ENCODE measurements around the gene CHRNE. TPM values are rescaled to one million over a fixed set of nuclear protein-coding genes. Genes with fewer than 3 reads are reported as not detected.
A peak's percentile ranks its signal among the peaks of the same experiment; 100 is the strongest.

Gene CHRNE
- total and polyA plus RNA-seq, 2 of the 13 experiments (the other 11 are each of a cell fraction or from before 2014, with no cell fraction given): 0.53 to 0.59 TPM

DNA sequence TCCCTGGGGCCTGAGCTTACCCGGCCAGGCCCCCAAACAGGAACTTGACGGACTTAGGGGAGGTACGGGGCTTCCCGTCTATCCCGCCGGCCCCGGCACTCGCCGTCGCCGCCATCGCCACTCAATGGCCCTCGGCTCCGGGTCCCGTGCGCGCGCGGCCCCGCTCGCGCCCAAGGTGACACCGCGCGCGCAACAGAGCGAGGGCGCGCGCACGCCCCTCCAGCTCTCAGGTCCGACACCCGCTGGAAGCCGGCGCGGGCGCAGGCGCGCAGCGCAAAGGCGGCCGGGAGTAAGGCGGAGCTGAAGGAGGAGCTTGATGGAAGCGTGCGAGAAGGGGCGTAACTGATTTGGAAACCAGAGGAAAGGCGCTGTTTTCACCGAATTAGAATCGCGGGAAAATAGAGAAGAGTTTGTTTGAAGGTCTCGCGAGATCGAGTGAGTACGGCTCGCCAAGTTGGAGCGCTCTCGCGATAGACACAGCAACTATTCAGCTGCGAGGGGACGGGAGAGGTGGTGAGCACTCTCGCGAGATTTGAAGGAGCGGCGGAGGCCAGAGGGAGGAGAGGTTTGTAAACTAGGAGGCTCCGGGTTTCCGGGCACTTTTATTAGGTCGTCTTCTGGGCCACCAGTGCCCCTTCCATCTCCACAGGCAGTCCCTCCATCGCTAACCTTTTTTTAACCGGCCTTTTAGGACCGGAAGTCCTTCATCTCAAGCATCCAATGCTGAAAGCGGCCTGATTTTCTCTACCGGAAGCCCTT is 37.1 kb upstream of the CHRNE start, which contains the start of the genes RNF167 and SLC25A11 (continued):
- TF ChIP-seq ZFX (CRISPR knock-in tag; IDR thresholded peaks at IDR 0.05; ENCODE audit: low read depth) (peak; percentile 90), MEF2D (CRISPR knock-in tag; IDR thresholded peaks at IDR 0.05) (no peak; the same call in 1 of the 2 replicates), MBD4 (IDR thresholded peaks at IDR 0.05; ENCODE audit: borderline replicate concordance, low read length) (no peak), NPAS2 (CRISPR knock-in tag; IDR thresholded peaks at IDR 0.05; ENCODE audit: borderline replicate concordance) (no peak), IRF2 (CRISPR knock-in tag; IDR thresholded peaks at IDR 0.05) (peak; percentile 25; the same call in 1 of the 2 replicates), ZNF607 (CRISPR knock-in tag; IDR thresholded peaks at IDR 0.05; ENCODE audit: borderline replicate concordance) (0 out of 2 replicates have a peak, but pooled peaks have one; percentile 18), SP1 (IDR thresholded peaks at IDR 0.05) (peak; percentile 99), SP1 (CRISPR knock-in tag; IDR thresholded peaks at IDR 0.05) (no peak), KLF12 (CRISPR knock-in tag; IDR thresholded peaks at IDR 0.05; ENCODE audit: borderline replicate concordance) (no peak), RFX1 (IDR thresholded peaks at IDR 0.05) (no peak), ZNF563 (CRISPR knock-in tag; IDR thresholded peaks at IDR 0.05) (no peak), ZNF556 (CRISPR knock-in tag; IDR thresholded peaks at IDR 0.05; ENCODE audit: borderline replicate concordance) (no peak; the same call in 1 of the 2 replicates), MXD4 (CRISPR knock-in tag; IDR thresholded peaks at IDR 0.05) (peak; percentile 40), TRIM24 (CRISPR knock-in tag; IDR thresholded peaks at IDR 0.05) (no peak), ZBTB8A (CRISPR knock-in tag; IDR thresholded peaks at IDR 0.05; ENCODE audit: borderline replicate concordance, low read depth) (no peak), JUN (CRISPR knock-in tag; IDR thresholded peaks at IDR 0.05) (no peak), DNMT1 (CRISPR knock-in tag; IDR thresholded peaks at IDR 0.05) (no peak)
- TF ChIP-seq, protein P1, sequence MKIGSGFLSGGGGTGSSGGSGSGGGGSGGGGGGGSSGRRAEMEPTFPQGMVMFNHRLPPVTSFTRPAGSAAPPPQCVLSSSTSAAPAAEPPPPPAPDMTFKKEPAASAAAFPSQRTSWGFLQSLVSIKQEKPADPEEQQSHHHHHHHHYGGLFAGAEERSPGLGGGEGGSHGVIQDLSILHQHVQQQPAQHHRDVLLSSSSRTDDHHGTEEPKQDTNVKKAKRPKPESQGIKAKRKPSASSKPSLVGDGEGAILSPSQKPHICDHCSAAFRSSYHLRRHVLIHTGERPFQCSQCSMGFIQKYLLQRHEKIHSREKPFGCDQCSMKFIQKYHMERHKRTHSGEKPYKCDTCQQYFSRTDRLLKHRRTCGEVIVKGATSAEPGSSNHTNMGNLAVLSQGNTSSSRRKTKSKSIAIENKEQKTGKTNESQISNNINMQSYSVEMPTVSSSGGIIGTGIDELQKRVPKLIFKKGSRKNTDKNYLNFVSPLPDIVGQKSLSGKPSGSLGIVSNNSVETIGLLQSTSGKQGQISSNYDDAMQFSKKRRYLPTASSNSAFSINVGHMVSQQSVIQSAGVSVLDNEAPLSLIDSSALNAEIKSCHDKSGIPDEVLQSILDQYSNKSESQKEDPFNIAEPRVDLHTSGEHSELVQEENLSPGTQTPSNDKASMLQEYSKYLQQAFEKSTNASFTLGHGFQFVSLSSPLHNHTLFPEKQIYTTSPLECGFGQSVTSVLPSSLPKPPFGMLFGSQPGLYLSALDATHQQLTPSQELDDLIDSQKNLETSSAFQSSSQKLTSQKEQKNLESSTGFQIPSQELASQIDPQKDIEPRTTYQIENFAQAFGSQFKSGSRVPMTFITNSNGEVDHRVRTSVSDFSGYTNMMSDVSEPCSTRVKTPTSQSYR (CRISPR knock-in tag; IDR thresholded peaks at IDR 0.05; ENCODE audit: borderline replicate concordance): no peak
- TF ChIP-seq, protein P2, sequence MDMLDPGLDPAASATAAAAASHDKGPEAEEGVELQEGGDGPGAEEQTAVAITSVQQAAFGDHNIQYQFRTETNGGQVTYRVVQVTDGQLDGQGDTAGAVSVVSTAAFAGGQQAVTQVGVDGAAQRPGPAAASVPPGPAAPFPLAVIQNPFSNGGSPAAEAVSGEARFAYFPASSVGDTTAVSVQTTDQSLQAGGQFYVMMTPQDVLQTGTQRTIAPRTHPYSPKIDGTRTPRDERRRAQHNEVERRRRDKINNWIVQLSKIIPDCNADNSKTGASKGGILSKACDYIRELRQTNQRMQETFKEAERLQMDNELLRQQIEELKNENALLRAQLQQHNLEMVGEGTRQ (IDR thresholded peaks at IDR 0.05; ENCODE audit: low read depth, low read length): no peak
- TF ChIP-seq, protein P2 (CRISPR knock-in tag; IDR thresholded peaks at IDR 0.05; ENCODE audit: borderline replicate concordance): no peak
- TF ChIP-seq, protein P3, sequence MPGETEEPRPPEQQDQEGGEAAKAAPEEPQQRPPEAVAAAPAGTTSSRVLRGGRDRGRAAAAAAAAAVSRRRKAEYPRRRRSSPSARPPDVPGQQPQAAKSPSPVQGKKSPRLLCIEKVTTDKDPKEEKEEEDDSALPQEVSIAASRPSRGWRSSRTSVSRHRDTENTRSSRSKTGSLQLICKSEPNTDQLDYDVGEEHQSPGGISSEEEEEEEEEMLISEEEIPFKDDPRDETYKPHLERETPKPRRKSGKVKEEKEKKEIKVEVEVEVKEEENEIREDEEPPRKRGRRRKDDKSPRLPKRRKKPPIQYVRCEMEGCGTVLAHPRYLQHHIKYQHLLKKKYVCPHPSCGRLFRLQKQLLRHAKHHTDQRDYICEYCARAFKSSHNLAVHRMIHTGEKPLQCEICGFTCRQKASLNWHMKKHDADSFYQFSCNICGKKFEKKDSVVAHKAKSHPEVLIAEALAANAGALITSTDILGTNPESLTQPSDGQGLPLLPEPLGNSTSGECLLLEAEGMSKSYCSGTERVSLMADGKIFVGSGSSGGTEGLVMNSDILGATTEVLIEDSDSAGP (CRISPR knock-in tag; IDR thresholded peaks at IDR 0.05; ENCODE audit: borderline replicate concordance): peak; percentile 45; the same call in 1 of the 2 replicates
- TF ChIP-seq, protein P4, sequence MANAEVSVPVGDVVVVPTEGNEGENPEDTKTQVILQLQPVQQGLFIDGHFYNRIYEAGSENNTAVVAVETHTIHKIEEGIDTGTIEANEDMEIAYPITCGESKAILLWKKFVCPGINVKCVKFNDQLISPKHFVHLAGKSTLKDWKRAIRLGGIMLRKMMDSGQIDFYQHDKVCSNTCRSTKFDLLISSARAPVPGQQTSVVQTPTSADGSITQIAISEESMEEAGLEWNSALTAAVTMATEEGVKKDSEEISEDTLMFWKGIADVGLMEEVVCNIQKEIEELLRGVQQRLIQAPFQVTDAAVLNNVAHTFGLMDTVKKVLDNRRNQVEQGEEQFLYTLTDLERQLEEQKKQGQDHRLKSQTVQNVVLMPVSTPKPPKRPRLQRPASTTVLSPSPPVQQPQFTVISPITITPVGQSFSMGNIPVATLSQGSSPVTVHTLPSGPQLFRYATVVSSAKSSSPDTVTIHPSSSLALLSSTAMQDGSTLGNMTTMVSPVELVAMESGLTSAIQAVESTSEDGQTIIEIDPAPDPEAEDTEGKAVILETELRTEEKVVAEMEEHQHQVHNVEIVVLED (CRISPR knock-in tag; IDR thresholded peaks at IDR 0.05; ENCODE audit: borderline replicate concordance): peak; percentile 85
